ENCODE data around the gene PLXNC1. TPM values are rescaled to one million over a fixed set of nuclear protein-coding genes. Genes with fewer than 3 reads are reported as not detected.

PLXNC1 gene
- total RNA-seq, 8 experiments from 2014 or later, result 3.6 to 25.4 (median 13.8) TPM

DNA sequence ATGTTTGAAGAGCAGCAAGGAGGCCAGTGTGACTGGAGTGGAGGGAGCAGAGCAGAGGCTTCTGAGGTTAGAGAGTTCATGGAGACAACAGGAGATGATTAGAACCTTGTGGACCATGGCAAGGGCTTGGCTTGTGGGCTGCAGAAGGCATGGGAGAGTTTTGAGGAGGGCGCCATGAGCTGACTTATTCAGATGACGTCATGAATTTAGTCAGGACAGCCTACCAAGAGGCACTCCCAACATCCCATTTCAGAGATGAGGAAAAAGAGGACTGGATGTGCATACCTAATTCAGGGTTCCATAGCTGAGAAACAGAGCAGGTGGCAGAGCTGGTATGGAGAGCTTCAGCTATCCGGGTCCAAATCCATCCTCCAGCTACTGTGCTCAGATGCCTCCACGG, 101.8 kb downstream of the PLXNC1 start:
- in situ Hi-C loops (cut with MboI; ENCODE audit: low pct_unique_long_range_greater_than_20kb in 2 of 9, low sequenced_read_pairs in 9 of 9, unreplicated experiment in 9 of 9), result no loop called here
- WGBS, 10 experiments, result 80 to 100% (median 97%) methylated on average over 1 to 3 of the region's 4 CpGs; no CpG with 5 or more reads in 6 of the 10 experiments
- ATAC-seq (replicated peaks in 6 of 8), result no peak
- peaks cover 5 to 9% of the 10 kb centered on the region in 2 donors for H3K4me1 ChIP-seq (replicated peaks in 1 of 2)
- H3K4me3 ChIP-seq, result no peak overlapping the region
- no peak overlapping the region for H3K27ac ChIP-seq

DNA sequence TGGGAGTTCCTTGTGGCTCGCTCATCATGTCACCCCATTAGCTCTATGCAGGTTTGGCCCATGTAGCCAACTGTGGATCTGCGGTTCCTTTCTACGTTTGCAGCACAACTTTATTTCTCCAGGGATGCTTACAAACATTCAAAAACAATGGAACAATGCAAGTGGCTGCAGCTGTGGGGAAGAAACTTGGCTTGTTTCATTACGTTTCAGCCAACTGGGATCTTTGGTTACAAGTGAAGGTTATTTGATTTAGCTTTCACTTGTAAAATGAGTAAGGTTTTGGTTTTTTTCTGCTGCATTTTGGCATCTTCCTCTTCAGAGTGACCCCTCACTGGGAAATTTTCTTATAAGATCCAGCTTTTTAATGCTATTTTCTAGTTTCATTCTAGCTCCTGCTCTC, 105.9 kb downstream of the PLXNC1 start:
- WGBS, 10 experiments, result 56 to 95% (median 81%) methylated on average over 1 to 4 of the region's 4 CpGs; no CpG with 5 or more reads in 1 of the 10 experiments
- no peak for ATAC-seq (replicated peaks in 6 of 8)
- Histone ChIP-seq H3K4me1 (replicated peaks in 1 of 2) (peaks cover 5 to 11% of the 10 kb centered on the region in 2 donors), H3K4me3 (no peak overlapping the region), H3K27ac (no peak overlapping the region)
- in situ Hi-C loops (cut with MboI; ENCODE audit: low pct_unique_long_range_greater_than_20kb in 2 of 9, low sequenced_read_pairs in 9 of 9, unreplicated experiment in 9 of 9), result no loop called here

DNA sequence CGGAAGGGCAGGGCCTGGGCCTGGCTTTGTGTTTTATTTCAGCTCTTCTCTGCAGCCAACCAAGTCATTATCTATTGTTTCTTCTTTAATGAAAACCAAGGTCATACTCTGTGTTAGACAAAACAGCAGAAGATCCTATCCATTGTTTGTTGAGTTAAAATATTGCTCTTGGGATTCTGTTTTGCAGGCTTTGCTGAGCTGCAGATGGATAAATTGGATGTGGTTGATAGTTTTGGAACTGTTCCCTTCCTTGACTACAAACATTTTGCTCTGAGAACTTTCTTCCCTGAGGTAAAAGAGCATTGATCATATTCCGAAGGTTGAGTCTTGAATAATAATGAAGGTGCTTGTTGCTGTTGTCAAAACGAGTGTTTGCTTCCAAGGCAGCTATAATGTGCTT, 106.6 kb downstream of the PLXNC1 start:
- 32 to 92% (median 65%) methylated on average over 1 to 3 of the region's 3 CpGs for WGBS, 10 experiments
- no peak overlapping the region for H3K4me3 ChIP-seq
- in situ Hi-C loops (cut with MboI; ENCODE audit: low pct_unique_long_range_greater_than_20kb in 2 of 9, low sequenced_read_pairs in 9 of 9, unreplicated experiment in 9 of 9), result no loop called here
- peaks cover 5 to 11% of the 10 kb centered on the region in 2 donors for H3K4me1 ChIP-seq (replicated peaks in 1 of 2)
- no peak overlapping the region for H3K27ac ChIP-seq
- no peak for ATAC-seq (replicated peaks in 6 of 8)

DNA sequence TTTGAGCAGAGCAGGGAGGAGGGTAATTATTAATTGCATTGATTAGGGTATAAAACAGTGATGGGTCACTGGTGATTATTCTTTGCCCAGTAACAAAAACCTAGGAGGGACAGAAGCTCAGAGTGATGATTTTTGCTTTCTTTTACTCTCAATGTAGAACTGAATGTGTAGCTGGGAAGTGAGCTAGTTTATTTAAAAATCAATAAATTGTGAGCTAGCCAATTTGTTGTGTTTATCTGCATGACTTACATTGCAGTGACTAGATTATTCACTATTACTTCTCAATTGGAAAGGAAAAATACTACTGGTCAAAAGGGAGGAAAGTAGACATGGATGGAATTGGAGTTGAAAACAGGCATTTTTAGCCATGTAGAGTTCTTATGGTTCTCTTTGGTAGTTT, 107.1 kb downstream of the PLXNC1 start:
- no peak overlapping the region for H3K27ac ChIP-seq
- in situ Hi-C loops (cut with MboI; ENCODE audit: low pct_unique_long_range_greater_than_20kb in 2 of 9, low sequenced_read_pairs in 9 of 9, unreplicated experiment in 9 of 9), result no loop called here
- peaks cover 5 to 11% of the 10 kb centered on the region in 2 donors for H3K4me1 ChIP-seq (replicated peaks in 1 of 2)
- no peak overlapping the region for H3K4me3 ChIP-seq
- ATAC-seq (replicated peaks in 6 of 8), result no peak

DNA sequence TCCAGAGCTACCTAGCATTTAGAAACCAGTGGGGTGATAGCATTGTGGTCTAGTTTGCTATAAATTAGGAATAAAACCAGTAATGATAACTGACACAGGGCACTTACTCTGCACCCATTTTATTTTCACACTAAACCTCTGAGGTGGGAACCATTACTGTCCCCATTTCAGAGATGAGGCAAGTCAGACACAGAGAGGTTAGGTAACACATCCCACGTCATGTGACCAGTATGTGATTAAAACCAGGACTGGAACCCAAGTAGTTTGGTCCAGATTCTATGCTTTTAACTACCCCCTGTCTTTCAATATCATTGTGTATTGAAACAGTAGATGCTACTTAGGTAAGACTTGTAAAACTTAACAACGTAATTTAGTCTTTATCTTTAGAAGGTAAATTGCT, 110.2 kb downstream of the PLXNC1 start:
- in situ Hi-C loops (cut with MboI; ENCODE audit: low pct_unique_long_range_greater_than_20kb in 2 of 9, low sequenced_read_pairs in 9 of 9, unreplicated experiment in 9 of 9), result no loop called here
- Histone ChIP-seq H3K4me1 (replicated peaks in 1 of 2) (peaks cover 18 to 22% of the 10 kb centered on the region in 2 donors), H3K4me3 (no peak overlapping the region)

DNA sequence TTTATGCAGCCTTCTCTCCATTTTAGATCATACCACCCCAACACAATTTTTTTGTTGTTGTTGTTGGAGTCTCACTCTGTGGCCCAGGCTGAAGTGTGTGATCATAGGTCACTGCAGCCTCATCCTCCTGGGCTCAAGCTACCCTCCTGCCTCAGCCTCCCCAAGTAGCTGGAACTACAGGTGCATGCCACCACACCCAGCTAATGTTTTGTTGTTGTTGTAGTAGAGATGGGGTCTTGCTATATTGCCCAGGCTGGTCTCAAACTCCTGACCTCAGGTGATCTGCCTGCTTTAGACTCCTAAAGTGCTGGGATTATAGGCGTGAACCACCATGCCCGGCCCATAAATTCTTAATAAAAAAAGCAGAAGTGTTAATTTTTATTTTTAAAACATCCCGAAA, 111.6 kb downstream of the PLXNC1 start:
- Histone ChIP-seq H3K27ac (no peak overlapping the region), H3K4me3 (no peak overlapping the region), H3K4me1 (replicated peaks in 1 of 2) (peaks cover 18 to 22% of the 10 kb centered on the region in 2 donors)
- WGBS, 10 experiments, result 80 to 100% (median 94%) methylated on average over 1 to 3 of the region's 3 CpGs; no CpG with 5 or more reads in 2 of the 10 experiments
- in situ Hi-C loops (cut with MboI; ENCODE audit: low pct_unique_long_range_greater_than_20kb in 2 of 9, low sequenced_read_pairs in 9 of 9, unreplicated experiment in 9 of 9), result no loop called here
- ATAC-seq (replicated peaks in 6 of 8), result no peak

More for the DNA sequence above, 110.2 kb downstream of the PLXNC1 start:
- 30 to 100% (median 87%) methylated on average over 1 to 2 of the region's 2 CpGs; no CpG with 5 or more reads in 2 of the 10 experiments for WGBS, 10 experiments
- no peak for ATAC-seq (replicated peaks in 6 of 8)
- H3K27ac ChIP-seq, result no peak overlapping the region

DNA sequence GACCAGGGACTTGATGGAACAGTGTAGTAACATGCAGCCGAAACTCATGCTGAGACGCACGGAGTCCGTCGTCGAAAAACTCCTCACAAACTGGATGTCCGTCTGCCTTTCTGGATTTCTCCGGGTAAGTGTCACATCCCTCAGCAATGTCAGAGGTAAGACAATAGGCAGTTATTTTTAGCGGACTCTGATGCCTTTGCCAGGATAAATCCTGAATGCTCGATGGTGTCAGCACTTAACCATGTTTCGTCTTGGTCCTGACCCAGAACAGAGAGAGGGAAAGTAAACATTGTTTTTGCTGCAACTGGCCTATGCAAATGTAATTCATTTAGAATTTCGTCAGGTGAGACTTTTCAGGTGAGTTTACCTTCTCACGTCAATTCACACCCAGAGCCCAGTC, 112.3 kb downstream of the PLXNC1 start:
- in situ Hi-C loops (cut with MboI; ENCODE audit: low pct_unique_long_range_greater_than_20kb in 2 of 9, low sequenced_read_pairs in 9 of 9, unreplicated experiment in 9 of 9), result no loop called here
- peaks cover 21 to 22% of the 10 kb centered on the region in 2 donors for H3K4me1 ChIP-seq (replicated peaks in 1 of 2)
- WGBS, 10 experiments, result 13 to 100% (median 72%) methylated on average over 1 to 13 of the region's 13 CpGs; no CpG with 5 or more reads in 1 of the 10 experiments
- H3K27ac ChIP-seq, result no peak overlapping the region
- ATAC-seq (replicated peaks in 6 of 8), result peak in 3 of 8 experiments; percentile 44 to 61 (median 55)
- no peak overlapping the region for H3K4me3 ChIP-seq

DNA sequence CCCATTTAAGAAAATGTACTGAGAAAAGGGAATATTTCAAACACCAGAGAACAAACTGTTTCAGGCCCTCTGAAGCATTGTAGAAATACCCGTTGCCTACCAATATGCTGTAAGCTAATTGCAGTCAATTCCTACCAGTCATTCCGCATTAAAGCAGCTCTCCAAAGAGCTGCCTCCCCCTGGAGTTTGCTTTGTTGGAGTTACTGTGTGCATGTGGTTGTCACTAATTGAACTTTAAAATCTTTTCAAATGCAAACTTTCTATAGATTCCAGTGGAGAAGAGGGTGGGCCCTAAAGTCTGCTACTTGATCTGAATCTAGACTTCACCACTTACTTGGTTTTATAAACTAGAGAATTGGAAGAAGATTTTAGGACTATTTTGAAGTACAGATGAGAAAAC, 112.7 kb downstream of the PLXNC1 start:
- WGBS, 10 experiments, result 0 to 100% (median 60%) methylated on average over 1 to 2 of the region's 2 CpGs; no CpG with 5 or more reads in 2 of the 10 experiments
- peak overlapping the region in 1 of 2 donors; percentile 30 for H3K27ac ChIP-seq
- in situ Hi-C loops (cut with MboI; ENCODE audit: low pct_unique_long_range_greater_than_20kb in 2 of 9, low sequenced_read_pairs in 9 of 9, unreplicated experiment in 9 of 9), result no loop called here
- peak in 5 of 8 experiments; percentile 40 to 87 (median 83) for ATAC-seq (replicated peaks in 6 of 8)
- peaks cover 22 to 25% of the 10 kb centered on the region in 2 donors for H3K4me1 ChIP-seq (replicated peaks in 1 of 2)
- no peak overlapping the region for H3K4me3 ChIP-seq

DNA sequence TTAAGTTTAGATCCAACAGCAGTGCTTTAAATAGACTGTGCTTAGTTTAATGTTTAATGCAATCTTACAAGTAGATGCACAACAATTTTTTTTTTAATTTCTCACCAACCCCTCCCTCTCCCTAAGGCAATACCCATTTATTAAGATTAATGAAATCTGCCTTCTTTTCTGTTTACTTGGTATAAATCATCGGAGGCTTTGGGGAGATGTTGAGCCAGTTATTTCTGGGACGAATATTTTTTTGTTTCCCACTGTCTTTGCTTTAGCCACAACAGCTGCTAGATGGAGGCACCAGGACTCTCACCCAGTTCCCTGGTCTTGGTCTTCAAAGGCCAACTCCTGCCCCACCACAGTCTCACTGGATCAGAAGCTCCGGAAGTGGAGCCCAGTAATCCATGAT, 113.4 kb downstream of the PLXNC1 start:
- H3K27ac ChIP-seq, result no peak overlapping the region
- H3K4me1 ChIP-seq (replicated peaks in 1 of 2), result peaks cover 22 to 26% of the 10 kb centered on the region in 2 donors
- 6 to 100% (median 77%) methylated on average over 1 to 3 of the region's 3 CpGs; no CpG with 5 or more reads in 3 of the 10 experiments for WGBS, 10 experiments
- no peak overlapping the region for H3K4me3 ChIP-seq
- in situ Hi-C loops (cut with MboI; ENCODE audit: low pct_unique_long_range_greater_than_20kb in 2 of 9, low sequenced_read_pairs in 9 of 9, unreplicated experiment in 9 of 9), result no loop called here
- peak in 2 of 8 experiments; percentile 21 to 25 for ATAC-seq (replicated peaks in 6 of 8)

DNA sequence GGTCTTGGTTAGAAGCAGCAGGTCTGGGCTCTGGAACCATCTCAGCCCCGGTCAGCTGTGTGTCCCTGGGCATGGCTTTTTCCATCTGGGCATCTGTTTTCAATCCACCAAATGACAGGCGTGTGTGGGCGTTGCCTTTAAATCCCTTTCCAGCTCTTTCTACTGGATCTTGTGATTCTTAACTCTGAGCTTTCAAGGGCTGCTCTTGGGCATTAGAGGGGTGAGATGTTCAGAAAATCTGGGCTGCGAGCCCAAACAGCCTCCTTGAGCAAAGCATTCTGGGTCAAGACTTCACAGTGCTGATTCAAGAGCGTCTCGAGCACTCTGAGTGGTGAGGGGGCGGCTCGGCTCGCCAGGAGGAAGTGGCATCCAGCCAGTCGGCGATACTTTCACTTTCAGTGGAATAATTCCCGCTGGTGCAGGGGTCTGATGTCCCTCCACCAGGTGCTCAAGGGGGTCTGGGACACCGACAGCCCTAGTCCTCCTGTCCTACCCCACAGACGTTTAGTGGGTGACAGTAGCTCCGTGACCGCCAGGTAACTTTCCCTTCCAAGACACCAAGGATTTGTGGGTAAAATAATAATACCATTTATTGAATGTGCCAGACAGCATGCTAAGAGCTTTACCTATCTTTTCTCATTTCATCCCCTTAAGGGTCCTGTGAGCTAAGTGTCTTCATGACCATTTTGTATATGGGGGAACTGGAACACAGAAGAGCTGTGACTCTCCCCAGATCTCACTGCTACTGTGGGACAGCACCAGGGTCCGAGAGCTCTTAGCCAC, 114.0 kb downstream of the PLXNC1 start:
- in situ Hi-C loops (cut with MboI; ENCODE audit: low pct_unique_long_range_greater_than_20kb in 2 of 9, low sequenced_read_pairs in 9 of 9, unreplicated experiment in 9 of 9), result no loop called here
- H3K27ac ChIP-seq, result no peak overlapping the region
- peaks cover 22 to 30% of the 10 kb centered on the region in 2 donors for H3K4me1 ChIP-seq (replicated peaks in 1 of 2)
- H3K4me3 ChIP-seq, result no peak overlapping the region
- WGBS, 10 experiments, result 0 to 100% (median 61%) methylated on average over 1 to 9 of the region's 17 CpGs; no CpG with 5 or more reads in 2 of the 10 experiments
- peak in 4 of 8 experiments; percentile 9 to 93 (median 87) for ATAC-seq (replicated peaks in 6 of 8)

DNA sequence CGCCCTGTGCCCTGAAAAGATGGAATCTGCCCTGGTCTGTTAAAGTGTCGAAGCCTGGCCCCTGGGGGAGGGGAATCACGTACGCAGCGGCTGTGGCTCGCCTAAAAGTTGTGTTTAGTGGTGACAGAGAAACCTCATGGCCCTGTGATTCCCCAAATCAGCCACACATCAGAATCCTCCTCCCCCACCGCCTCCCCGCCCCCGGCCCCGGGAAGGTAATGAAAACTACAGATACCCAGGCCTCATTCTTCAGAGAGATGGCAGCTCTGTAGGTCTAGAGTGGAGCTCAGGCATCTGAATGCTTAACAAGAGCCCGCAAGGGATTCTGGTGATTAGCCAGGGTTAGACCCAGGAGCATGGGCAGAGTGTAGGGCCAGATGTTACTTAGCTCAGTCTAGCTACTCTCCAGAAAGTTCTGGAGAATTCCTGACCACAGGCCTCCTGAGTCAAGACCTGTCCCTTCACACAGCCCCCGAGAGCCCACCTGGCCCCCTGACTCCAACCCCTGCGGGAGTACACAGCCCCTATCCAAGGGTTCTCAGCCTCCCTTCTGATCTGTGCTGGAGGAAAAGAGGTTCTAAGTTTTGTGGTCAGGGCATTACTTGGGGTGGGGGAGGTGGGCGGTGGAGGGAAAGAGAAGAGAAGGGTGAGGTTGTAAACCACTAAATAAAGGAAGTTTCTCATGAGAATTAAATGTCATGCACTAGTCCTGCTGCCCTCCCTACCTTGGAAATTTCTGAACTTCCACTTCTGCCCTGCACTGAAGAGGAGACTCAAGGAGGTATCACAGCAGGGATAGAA, 114.8 kb downstream of the PLXNC1 start:
- H3K4me3 ChIP-seq, result no peak overlapping the region
- in situ Hi-C loops (cut with MboI; ENCODE audit: low pct_unique_long_range_greater_than_20kb in 2 of 9, low sequenced_read_pairs in 9 of 9, unreplicated experiment in 9 of 9), result no loop called here
- no peak for ATAC-seq (replicated peaks in 6 of 8)
- 73 to 100% (median 86%) methylated on average over 1 to 5 of the region's 14 CpGs; no CpG with 5 or more reads in 4 of the 10 experiments for WGBS, 10 experiments
- H3K27ac ChIP-seq, result no peak overlapping the region
- H3K4me1 ChIP-seq (replicated peaks in 1 of 2), result peaks cover 22 to 38% of the 10 kb centered on the region in 2 donors

DNA sequence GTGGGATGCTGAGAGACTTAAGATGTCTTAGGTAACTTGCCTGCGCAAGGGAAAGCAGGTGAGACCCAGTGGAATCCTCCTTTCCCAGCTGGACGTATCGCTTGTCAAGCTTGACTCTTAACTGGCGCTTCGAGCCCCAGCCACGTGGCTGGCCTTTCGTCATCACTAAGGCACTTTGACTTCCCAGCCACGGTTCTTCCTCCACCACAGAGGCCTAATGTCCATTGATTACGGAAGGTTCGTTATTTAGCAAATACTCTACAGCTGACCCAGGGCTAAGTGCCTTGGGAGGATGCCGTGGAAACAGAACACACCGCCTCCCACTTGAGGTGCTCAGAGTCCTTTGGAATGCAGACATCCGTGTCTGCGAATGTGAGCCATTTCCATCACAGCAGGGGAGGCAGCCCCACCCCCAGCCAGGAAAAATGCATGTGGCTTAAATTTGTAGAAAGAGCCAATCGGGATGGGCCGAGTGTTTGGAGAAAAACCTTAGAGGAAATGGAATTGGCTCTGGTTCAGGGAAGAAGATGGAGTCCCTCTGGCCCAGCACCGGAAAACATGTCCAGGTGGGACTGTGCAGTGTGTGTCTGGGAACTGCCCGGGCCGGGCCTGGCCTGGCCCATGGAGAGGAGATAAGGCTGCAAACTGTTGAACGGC, 115.7 kb downstream of the PLXNC1 start:
- peak in 2 of 8 experiments; percentile 14 to 43 for ATAC-seq (replicated peaks in 6 of 8)
- WGBS, 10 experiments, result 11 to 79% (median 60%) methylated on average over 3 to 16 of the region's 20 CpGs; no CpG with 5 or more reads in 1 of the 10 experiments
- in situ Hi-C loops (cut with MboI; ENCODE audit: low pct_unique_long_range_greater_than_20kb in 2 of 9, low sequenced_read_pairs in 9 of 9, unreplicated experiment in 9 of 9), result no loop called here
- no peak overlapping the region for H3K4me3 ChIP-seq
- no peak overlapping the region for H3K27ac ChIP-seq
- H3K4me1 ChIP-seq (replicated peaks in 1 of 2), result peaks cover 22 to 39% of the 10 kb centered on the region in 2 donors
